ENCODE results near the gene ZNF737.

ZNF737 gene

DNA sequence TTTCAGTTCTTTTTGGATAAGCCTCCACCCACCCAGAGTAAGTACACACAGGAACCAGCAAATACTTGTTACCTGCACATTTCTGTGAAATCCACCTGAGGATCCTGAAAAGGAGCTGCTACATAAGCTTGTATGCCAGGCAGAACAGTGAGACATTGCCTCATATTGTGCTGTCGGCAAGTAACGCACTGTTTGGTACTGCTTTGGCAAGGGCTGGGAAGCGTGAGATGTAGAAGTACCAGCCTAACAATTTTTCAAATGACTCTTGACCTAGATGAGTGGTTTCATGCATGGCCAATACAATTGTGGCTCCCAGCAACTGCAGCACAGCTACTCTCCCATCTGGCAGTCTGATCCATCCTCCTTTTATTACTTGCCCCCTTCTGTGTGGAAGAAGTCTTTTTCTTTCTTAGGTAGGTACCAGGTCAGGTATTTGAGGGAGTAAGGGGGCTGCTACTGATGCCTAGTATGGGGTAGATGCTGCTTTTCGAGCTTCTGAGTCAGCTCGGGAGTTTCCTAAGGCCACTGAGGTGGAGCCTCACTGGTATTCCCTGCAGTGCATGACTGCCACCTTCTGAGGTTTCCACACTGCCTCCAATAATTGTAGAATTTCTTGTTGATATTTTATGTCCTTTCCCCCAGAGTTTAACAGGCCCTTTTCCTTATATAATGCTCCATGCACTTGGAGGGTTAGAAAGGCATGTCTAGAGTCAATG lies 52.2 kb downstream of the ZNF737 start:
- DNase-seq (ENCODE audit: low read depth in 2 of 2): no peak
- TF ChIP-seq, protein P1, sequence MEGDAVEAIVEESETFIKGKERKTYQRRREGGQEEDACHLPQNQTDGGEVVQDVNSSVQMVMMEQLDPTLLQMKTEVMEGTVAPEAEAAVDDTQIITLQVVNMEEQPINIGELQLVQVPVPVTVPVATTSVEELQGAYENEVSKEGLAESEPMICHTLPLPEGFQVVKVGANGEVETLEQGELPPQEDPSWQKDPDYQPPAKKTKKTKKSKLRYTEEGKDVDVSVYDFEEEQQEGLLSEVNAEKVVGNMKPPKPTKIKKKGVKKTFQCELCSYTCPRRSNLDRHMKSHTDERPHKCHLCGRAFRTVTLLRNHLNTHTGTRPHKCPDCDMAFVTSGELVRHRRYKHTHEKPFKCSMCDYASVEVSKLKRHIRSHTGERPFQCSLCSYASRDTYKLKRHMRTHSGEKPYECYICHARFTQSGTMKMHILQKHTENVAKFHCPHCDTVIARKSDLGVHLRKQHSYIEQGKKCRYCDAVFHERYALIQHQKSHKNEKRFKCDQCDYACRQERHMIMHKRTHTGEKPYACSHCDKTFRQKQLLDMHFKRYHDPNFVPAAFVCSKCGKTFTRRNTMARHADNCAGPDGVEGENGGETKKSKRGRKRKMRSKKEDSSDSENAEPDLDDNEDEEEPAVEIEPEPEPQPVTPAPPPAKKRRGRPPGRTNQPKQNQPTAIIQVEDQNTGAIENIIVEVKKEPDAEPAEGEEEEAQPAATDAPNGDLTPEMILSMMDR (IDR thresholded peaks at IDR 0.05; ENCODE audit: low read depth, low read length): no peak
- no peak overlapping the region for H3K4me3 ChIP-seq (replicated peaks in 1 of 2; ENCODE audit: low read depth in 2 of 2, low read length in 2 of 2)

DNA sequence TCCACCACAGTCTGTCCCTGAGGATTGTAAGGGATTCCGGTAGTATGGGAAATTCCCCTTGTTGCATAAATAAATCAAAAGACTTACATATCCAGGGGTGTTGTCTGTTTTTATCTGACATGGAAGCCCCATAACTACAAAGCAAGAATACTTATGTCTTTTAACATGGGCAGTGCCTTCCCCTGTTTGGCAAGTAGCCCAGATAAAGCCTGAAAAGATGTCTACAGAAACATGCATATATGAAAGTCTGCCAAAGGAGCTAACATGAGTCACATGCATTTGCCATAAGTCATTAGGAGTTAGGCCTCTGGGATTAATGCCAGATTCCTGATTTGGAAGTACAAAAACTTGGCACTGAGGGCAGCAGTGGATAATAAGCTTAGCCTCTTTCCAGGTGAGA lies 62.1 kb downstream of the ZNF737 start:
- peak; percentile 19 to 73 for DNase-seq (ENCODE audit: low read depth in 2 of 2)
- TF ChIP-seq, protein P1 (IDR thresholded peaks at IDR 0.05; ENCODE audit: low read depth, low read length): no peak
- no peak overlapping the region for H3K4me3 ChIP-seq (replicated peaks in 1 of 2; ENCODE audit: low read depth in 2 of 2, low read length in 2 of 2)
